Activated T-helper 1 cell treated with Interleukin-2 at 50 U/mL for 16 hours (primary cell): ENCODE data around the gene ABCB9.

Source experiments
- DNase-seq: peaks from one replicate; pipeline ENCODE4 v3.0.0-alpha.2; 2020; ENCODE audit warnings: low read depth

Gene ABCB9

DNA sequence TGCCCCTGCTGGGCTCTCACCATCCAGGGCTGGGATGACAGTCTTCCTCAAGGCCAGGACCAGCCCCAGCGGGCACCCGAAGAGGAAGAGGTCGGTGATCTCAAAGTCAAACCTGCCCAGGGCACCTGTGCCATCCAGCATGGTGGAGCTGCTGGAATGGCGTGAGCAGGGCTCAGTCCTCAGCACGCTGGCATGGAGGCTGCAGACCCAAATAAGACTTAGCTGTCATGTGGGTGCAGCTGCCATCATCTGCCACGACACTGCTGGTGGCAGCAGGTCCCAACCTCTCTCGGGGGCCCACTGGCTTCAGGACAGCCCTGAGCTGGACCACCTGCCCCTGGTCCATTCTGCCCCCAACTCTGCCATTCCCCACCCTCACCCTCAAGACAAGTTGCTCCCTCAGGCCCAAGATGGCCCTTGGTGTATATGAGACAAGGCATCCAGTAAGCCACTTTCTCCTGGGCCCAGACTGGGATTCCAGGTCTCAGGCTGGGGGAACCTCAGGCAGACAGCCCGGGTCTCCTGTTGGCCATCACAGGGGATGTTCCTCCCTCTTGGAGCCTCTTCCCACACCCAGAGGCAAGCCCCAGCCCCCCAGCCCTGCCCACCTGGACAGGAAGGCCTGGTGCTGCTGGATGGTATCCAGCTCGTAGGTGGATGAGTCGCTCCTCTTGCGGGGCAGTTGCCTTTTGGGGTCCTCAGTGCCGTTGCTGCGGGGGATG, 28.7 kb upstream of the ABCB9 start:
- no peak for DNase-seq

- DNase-seq = no peak
Observed at GRCh38 chr12:122994140-122994675, 27.9 kb upstream of the ABCB9 start.

DNA sequence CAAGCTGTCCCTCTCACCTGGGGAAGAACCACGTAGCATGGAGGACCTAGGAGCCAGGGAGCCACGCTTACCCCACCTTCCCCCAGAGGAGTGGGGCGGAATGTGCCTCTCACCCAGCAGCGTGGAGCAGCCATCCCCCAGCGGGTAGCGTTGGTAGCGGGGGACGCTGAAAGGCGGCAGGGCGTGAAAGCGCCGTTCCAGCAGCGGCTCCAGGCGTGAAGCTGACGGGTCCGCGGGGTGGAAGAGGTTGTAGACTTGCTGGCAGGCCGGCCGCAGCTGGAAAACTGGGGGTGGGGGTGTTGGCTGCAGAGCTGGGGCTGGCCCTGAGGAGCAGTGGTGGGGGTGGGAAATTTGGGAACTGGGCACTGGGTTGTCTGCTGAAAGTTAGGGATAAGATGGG, 26.1 kb upstream of the ABCB9 start:
- no peak for DNase-seq

DNA sequence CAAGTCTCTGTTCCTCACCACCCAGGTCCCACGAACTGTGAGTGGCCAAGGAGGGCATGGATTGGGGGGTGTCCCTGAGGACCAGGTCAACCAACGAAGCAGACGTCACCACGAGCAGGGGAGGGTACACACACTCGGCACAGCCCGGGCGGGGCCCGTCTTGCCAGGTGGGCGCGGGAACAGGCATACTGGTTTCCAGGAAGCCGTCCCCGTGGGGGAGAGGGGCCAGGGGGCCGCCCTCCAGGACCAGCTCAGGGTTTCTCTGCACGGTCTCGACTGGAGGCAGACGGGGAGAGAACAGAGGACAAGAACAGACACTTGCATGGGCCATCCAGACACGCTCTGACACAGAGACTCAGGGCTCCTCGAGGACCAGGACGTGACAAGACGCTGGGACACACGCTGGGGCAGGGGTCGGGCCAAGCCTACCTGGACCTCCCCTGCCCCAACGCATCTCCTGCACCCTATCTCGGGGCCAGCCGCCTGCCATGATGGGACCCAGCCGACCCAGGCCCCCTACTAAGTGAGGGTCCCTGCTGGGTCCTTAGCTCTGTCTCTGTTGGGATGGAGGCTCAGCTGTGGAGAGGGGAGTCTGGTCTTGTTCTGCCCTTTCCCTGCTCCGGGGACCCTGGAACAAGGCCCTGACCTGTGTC, 25.5 kb upstream of the ABCB9 start:
- DNase-seq = no peak

DNA sequence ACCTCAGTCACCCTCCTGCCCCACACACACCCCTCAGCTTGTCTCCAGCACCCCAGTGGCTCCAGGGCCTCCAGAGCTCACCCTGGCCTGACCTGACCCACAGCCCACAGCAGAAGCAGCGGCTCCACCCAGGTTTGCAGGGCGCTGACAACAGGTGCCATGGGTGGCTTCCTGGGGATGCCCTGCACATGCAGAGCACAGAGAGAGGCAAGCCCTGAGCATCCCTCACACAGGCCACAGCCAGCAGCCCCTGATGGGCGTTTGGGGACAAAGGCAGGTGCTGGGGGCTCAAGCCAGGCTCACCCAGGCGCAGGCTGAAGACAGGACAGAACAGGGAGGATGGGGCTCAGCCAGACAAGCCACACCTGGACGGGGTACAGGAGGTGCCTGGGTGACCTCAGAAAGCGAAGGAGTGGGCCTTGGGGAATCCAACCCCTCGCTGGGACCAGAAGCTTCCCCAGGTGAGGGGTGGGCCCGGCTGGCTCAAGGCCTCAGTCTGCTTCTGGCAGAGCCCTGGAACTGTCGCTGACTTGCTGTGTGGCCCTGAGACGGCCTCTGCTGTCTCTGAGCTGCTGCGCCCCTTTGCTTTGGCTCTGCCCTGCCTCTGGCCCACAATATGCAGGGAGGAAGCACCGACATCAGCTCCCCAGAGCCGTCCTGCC, 24.8 kb upstream of the ABCB9 start:
- no peak for DNase-seq

GRCh38 chr12:122990561-122990960, 24.3 kb upstream of the ABCB9 start:
- DNase-seq = no peak

DNA sequence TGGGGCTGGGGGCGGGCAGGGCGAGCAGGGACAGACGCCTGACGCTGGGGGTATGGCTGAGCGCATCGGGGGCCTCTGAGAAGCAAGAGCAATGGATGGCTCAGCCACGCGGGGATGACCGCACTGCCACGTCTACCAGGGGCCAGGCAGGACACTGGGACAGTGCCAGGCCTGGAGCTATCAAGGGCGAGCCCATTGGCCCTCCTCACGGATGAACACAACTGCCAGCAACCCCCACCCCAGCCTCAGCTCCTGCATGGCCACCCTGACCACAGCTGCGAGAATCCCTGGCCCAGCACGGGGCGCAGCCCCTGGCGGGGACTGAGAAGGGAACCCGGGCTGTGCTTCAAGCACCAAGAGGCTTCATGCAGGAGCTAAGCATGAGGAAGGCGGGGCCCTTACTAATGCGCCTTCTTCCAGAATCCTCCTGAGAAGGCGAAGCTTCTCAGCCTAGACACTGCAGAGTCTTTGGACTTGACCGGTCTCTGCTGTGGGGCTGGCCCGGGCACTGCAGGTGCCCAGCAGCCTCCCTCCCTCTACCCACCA, 23.7 kb upstream of the ABCB9 start:
- DNase-seq = no peak

- DNase-seq = no peak
Observed at GRCh38 chr12:122989225-122989839, 23.1 kb upstream of the ABCB9 start.

- DNase-seq = no peak
Observed at GRCh38 chr12:122988612-122989212, 22.4 kb upstream of the ABCB9 start.

GRCh38 chr12:122988036-122988435, 21.8 kb upstream of the ABCB9 start:
- no peak for DNase-seq

DNA sequence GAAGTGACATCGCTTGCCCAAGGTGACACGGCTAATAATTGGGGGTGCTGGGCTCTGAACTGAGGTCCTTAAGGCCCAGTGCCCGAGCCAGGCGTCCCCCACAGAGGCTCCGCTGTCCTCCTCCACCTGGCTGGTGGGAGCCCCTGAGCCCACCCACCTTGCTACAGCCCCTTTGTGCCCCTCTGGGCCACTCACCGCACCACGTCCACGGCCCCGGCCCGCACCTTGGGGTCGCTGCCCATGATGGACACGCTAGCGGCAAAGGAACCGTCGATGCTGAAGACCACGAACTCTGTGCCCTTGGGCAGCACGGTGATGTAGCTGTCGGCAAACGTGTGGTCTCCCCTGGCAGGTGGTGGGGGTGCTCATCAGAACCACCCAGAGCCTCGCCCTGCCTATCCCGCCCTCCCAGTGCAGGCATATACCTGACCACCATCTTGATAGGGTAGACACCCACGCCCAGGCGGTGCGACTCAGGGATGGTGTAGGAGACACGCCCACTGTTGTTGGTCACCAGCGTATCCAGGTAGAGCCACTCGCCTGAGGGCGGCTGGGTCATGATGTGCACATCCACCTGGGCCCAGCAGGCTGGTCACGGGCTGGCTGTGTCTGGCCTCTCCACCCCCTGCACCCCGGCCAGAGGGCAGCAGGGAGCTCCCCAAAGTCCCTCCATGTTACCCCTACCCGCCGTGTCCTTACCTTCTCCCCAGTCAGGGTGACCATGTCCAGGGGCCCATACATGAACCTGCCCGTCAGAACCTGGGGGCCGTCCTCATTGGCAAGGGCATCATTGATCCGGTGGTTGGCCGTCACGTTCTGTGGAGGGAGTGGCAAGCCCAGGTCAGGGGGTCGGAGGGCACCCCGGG, 21.1 kb upstream of the ABCB9 start:
- DNase-seq = no peak

- no peak for DNase-seq
Observed at GRCh38 chr12:122986258-122986871, 20.1 kb upstream of the ABCB9 start.

GRCh38 chr12:122985338-122986257, 19.3 kb upstream of the ABCB9 start:
- no peak for DNase-seq

DNA sequence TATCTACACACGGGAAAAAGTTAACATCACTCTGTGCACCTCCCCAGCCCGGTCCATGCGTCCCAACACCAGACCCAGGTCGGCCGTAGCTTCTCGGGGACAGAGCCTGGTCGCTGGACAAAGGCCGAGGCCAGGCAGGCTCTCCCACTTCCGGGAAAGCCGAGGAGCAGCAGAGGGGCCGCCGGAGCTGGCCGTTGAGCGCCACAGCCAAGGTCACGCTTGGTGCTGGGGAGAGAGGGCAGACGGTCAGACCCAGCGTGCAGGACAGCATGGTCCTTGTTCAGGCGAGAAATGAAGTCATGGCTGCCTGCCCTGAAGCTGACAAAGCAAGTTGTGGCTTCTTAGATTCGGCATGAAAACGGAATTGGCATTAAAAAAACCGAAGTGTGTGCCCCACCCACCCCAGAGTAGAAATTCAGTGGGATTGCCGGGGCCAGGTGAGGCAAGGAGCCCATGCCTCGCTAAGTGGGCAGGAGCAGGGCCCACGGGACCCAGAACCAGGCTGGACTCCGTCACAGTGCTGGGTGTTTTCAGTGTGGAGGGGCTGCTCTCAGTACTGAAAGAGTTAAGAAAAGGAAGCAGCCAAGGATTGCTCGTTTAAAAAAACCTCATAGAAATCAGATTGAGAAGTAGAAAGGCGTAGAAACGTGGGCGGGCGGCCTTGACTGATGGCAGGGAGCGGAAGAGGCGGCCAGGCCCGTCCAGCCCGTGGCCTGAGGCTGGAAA, 18.5 kb upstream of the ABCB9 start:
- DNase-seq = no peak

DNA sequence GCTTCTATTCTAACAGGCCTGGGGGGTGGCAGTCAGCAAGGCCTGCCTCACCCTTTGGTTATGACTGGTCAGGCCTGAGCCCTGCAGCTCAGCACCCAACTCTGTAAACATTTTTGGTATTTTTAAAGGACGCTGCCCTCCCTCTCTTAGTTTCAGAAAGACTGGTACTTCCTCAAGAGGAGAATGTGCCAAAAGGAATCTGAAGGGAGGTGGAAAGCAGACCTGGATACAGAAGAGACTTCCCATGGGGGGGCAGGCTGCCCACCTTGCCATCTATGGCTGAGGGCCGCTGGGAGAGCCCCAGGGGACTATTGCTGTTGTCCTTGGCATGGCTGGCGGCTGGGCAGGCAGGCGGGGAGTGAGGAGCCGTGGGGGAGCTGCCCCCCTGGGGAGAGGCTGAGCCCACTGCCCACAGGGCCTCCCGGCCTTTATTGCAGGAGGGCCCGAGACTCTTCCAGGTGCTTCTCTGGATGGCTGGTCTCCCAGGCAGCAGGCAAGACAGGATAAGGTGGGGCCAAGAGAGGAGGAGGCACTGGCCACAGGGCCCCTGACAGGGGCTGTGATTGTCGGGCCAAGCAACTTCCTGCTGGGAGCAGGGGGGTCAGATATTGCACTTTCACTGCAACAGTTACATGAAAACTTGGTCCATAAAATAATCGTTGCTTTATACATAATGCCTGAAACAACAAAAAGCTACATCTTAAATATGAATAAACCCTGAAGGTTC, 17.7 kb upstream of the ABCB9 start:
- DNase-seq = no peak

- no peak for DNase-seq
Observed at GRCh38 chr12:122982963-122983788, 16.9 kb upstream of the ABCB9 start.

GRCh38 chr12:122982477-122982815, 16.2 kb upstream of the ABCB9 start:
- no peak for DNase-seq
